Measurements from ENCODE around the gene HOXB7.

Gene HOXB7

DNA sequence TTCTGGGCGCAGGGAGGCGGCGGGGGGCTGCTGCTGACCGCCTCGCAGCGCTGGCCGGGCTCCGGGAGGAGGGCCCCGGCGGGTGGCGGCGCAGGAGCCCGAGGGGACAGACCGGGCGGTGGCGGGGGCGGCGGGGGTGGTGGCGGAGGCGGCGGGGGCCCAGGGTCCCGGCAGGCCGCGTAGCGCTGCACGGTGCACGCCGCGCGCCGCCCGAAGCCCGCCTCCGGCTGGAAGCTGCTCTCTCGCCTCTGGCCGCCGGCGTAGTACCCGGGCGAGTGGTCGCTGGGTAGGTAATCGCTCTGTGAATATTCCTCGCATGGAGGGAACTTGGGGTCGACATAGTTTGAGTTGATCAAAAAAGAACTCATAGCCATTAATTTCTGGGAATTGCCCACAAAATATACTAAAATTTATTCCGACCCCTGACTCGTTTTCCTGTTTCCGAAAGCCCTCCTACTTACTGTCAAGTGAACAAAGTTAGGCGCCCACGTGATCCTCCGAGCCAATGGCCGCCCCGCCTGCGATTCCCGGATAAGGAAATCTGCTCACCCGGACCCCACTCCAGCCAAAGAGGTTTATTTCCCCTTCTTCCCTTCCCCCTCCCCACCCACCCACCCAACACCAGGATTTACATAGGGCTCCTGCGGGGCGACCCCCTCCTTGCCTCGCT, 32.7 kb downstream of the HOXB7 start, which contains the start of gene HOXB4:
Gene HOXB4 (minus strand): TSS at position 405 of the 670 bp plus-strand sequence. CDS start 31 bp downstream, at position 374.
- DNase-seq, result peak; percentile 55

DNA sequence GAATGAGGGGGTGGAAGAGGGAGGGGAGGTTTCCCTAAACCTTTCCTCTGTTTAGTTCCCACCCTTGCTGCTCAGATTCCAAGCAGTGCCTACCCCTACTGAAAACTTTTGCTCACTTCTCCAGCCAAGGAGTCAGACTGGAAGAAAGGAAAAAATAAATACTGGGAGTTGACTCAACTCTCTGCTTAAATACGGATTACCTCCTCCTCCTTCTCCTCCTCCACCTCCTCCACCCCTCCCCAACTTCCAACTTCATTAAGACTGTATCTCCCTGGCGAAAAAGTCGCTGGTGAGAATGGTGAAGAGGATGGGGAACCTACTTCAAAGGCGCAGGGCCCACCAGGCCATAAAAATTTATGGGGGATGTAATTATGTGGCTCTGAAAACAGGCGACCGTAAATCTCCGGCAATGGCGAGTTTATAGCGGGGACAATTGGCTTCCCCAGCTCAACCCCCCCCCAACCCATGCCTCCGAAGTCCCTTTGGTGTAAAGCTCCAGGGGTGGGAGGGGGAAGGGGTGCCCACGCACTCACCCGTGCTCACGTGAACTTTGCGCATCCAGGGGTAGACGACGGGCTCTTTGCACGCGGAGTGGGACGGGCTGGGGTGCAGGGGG, 33.4 kb downstream of the HOXB7 start:
- no peak for DNase-seq

DNA sequence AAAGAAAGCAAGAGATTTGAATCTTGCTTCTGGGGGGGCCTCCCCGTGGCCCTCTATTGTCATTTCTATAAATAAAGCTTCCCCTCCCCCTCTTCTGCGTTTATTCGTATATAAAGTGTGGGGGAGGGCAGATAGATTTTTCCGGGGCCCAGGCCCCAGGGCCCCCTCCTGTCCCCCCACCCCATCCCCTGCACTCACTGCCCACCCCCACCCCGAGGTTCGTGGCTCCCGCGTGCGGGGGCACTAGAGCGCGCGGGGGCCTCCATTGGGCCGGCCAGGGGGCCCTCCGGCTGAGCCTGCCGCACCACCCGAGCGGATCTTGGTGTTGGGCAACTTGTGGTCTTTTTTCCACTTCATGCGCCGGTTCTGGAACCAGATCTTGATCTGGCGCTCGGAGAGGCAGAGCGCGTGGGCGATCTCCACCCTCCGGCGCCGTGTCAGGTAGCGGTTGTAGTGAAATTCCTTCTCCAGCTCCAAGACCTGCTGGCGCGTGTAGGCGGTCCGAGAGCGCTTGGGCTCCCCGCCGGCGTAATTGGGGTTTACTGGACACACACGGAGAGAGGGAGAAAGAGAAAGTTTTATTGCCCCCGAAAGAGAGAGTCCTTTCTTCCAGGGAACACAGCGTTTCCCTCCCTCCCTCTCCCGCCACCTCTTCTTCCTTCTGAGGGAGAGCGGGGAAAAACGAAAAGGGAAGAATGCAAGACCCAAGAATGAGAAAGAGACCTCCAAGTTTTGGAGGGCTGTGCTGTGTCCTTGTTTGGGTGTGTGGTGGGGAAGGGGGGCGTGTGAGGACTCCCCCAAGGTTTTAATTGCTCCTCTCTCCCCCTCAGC, 34.1 kb downstream of the HOXB7 start:
- DNase-seq, result no peak

- DNase-seq, result no peak
Measured at GRCh38 chr17:48575673-48576478, 34.9 kb downstream of the HOXB7 start.

GRCh38 chr17:48575066-48575582, 35.7 kb downstream of the HOXB7 start:
- no peak for DNase-seq

GRCh38 chr17:48574505-48575065, 36.2 kb downstream of the HOXB7 start:
- DNase-seq, result no peak

DNA sequence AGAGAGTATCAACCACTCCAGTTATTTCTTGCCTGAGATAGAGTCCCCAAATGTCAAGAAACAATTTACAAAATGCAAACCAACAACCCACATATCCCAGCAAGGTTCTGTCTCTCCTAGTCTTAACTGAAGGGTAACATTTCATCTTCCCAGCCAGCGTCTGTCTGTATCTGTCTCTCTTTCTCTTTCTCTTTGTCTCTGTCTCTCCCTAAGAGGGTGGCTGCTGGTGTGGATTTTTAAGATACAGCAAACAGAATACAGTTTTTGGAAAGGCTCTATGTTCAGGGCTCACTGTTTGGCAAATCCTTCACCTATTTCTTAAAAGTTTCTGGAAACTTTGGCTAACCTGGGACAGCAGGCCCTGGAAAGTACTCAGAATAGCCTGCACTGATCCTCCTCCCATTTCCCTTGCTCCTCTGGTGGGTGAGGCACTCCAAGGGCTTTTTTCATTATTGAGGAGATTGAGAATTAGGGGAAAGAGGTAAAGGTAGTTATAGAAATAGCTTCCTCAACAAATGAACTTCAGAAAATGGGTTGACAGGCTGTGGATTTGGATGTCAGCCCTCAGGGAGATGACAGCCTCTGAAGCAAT, 38.9 kb downstream of the HOXB7 start:
- DNase-seq, result no peak

- no peak for DNase-seq
Measured at GRCh38 chr17:48571024-48571818, 39.6 kb downstream of the HOXB7 start.

DNA sequence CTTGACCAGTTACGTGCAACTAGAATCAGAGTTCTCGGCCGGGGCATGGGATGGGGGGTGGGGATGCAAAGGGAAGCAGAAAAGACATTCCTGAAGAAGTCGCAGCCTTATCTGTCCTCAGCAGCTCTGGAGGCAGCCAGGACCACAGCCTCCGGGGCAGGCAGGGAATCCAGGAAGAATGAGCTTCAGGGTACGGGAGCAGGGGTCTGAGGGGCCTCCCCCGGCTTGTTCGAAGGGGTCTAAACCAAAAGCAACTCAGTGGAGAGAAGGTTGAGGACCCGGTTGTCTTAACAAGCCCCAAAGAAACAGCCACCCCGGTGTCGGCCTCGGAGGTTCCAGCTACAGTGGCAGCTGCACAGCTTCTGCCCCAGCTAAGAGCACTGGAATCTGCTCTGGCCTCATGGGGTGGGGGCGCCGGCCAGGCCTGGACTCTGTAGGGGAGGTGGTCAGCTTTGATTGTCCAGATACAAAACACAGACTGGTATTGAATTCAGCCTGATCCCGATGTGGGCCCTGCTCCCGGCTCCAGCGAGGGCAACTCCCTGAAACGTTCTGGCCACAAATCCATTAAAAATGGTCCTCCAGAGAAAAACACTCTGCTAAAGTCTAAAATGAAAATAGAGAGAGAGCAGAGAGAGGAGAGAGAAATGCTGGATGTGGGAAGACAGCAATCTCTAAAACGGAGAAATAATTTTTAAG, 40.3 kb downstream of the HOXB7 start:
- no peak for DNase-seq

DNA sequence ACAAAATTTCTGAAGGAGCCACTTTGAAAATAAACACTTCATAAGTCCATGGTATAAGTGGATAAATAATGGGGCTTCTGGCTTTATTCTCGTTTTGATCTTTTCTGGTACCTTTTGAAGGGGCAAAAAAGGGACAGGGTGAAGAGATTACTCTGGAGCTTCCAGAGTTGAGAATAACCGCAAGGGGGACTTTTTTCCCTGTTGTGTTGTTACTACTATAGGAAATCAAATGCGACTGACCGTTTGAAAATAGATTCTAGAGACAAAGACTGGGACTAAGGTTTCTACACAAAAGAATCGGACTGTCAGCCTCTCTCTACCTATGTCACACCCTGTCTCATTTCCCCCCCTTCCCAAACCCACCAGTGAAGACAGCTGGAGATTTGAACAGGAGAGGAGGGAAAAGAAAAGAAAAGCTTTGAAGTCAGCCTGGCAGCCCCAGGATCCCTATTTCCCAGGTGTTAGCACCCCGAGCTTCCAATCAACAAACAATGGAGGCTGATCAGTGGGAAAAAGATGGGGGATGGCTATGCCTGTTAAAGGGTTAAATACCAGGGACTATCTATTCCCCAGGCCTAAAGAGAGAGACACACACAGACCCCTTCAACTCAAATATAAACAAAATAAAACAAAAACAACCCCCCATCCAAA, 41.0 kb downstream of the HOXB7 start:
- DNase-seq, result no peak

GRCh38 chr17:48569240-48569582, 41.6 kb downstream of the HOXB7 start:
- DNase-seq, result no peak

- no peak for DNase-seq
Measured at GRCh38 chr17:48568499-48569239, 42.1 kb downstream of the HOXB7 start.

- DNase-seq, result no peak
Measured at GRCh38 chr17:48567646-48568354, 43.0 kb downstream of the HOXB7 start.

DNA sequence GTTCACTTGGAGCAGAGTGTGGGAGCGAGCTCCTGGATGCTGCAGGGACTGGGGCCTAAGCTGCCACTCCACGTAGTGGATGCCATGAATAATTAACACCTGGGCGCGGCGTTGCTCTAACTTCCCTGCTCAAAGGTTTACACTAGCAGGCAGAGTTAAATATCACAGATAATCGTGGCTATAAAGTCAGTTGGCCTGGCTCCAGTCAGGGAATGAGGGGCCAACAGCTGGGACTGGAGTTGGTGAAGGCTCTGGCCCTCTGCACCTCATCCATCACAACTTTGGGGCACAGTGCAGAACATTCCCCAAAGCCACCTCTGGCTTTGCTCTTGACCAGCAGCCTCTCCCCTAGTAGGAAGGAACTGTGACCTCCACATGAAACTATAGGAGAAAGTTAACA, 43.6 kb downstream of the HOXB7 start:
- no peak for DNase-seq

DNA sequence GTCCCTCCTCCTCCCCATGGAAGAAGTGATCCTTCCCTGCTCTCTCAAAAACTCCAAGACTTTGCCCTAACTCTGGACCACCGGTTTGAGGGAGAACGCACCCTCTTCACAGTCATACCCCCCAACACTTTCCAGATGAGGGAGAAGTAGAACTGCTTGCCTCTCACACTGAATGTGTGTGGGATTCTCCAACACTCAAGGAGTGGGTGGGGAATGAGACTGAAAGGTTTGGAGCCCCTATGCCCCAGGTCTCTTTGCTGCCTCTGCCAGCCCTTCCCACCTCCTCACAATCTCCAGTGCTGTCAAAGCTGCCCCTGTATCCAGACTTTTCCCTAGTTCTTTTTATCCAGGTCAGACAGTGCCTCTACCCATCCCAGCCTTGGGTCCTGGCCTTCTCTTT, 44.1 kb downstream of the HOXB7 start:
- no peak for DNase-seq

- no peak for DNase-seq
Measured at GRCh38 chr17:48565925-48566710, 44.7 kb downstream of the HOXB7 start.

GRCh38 chr17:48565022-48565554, 45.7 kb downstream of the HOXB7 start:
- no peak for DNase-seq

Measured in activated T-cell treated with anti-CD3 and anti-CD28 coated beads for 4 hours (primary cell).